ENCODE measurements around the gene PTPRK. TPM values are rescaled to one million over a fixed set of nuclear protein-coding genes. Genes with fewer than 3 reads are reported as not detected.

PTPRK gene
- total RNA-seq, 4 donors from 2014 or later = 88.0 to 187 (median 136) TPM

GRCh38 chr6:128188678-128189077 lies 331.7 kb downstream of the PTPRK start:
- H3K4me3 ChIP-seq = no peak overlapping the region
- peaks cover 0 to 3% (median 0%) of the 10 kb centered on the region in 4 donors for H3K36me3 ChIP-seq
- no peaks in the 10 kb centered on the region for H3K27me3 ChIP-seq
- intact Hi-C loops (cut with DNase I; ENCODE audit: low total_unique reads) = no loop called here
- H3K9me3 ChIP-seq = no peaks in the 10 kb centered on the region
- H3K27ac ChIP-seq = no peak overlapping the region
- TF ChIP-seq POLR2AphosphoS5 (IDR thresholded peaks at IDR 0.05) (no peak), POLR2A (IDR thresholded peaks at IDR 0.05) (no peak), EP300 (IDR thresholded peaks at IDR 0.05; ENCODE audit: low read depth) (no peak)
- TF ChIP-seq, protein P1, sequence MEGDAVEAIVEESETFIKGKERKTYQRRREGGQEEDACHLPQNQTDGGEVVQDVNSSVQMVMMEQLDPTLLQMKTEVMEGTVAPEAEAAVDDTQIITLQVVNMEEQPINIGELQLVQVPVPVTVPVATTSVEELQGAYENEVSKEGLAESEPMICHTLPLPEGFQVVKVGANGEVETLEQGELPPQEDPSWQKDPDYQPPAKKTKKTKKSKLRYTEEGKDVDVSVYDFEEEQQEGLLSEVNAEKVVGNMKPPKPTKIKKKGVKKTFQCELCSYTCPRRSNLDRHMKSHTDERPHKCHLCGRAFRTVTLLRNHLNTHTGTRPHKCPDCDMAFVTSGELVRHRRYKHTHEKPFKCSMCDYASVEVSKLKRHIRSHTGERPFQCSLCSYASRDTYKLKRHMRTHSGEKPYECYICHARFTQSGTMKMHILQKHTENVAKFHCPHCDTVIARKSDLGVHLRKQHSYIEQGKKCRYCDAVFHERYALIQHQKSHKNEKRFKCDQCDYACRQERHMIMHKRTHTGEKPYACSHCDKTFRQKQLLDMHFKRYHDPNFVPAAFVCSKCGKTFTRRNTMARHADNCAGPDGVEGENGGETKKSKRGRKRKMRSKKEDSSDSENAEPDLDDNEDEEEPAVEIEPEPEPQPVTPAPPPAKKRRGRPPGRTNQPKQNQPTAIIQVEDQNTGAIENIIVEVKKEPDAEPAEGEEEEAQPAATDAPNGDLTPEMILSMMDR (IDR thresholded peaks at IDR 0.05) = no peak
- no peaks in the 10 kb centered on the region for H3K4me1 ChIP-seq
- WGBS, 2 donors (ENCODE audit: low coverage in 1 of 2) = 98 to 100% methylated on average over 2 of the region's 2 CpGs
- in situ Hi-C loops (cut with MboI; ENCODE audit: low pct_ligation_motif_present in 1 of 4, low pct_unique_long_range_greater_than_20kb in 1 of 4, low sequenced_read_pairs in 3 of 4) = no loop called here
- no peak for DNase-seq

DNA sequence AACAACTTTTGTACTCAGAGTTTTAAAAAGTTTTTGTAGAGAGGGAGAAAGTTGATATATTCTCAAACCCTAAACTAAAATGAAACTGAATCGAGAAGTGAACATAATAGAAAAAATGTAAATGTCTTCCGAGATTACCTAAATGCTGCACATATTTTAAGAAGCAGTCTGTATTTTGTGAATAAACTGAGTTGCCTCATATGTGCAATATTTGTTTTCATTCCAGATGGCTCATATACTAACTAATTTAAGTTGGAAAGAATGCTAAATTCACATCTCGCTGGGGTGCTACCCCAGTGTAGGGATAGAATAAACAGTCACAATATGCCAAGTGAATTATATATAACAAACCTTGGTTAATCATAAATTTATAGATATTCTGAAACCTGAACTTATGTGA lies 333.7 kb downstream of the PTPRK start:
- WGBS, 2 donors (ENCODE audit: low coverage in 1 of 2) = 76 to 84% methylated on average over 3 of the region's 3 CpGs
- H3K4me1 ChIP-seq = no peaks in the 10 kb centered on the region
- TF ChIP-seq EP300 (IDR thresholded peaks at IDR 0.05; ENCODE audit: low read depth) = no peak
- TF ChIP-seq POLR2AphosphoS5 (IDR thresholded peaks at IDR 0.05) = no peak
- TF ChIP-seq POLR2A (IDR thresholded peaks at IDR 0.05) = no peak
- TF ChIP-seq, protein P1 (IDR thresholded peaks at IDR 0.05) = no peak
- H3K36me3 ChIP-seq = peaks cover 0 to 5% (median 0%) of the 10 kb centered on the region in 4 donors
- no peak for DNase-seq
- intact Hi-C loops (cut with DNase I; ENCODE audit: low total_unique reads) (no loop called here), in situ Hi-C loops (cut with MboI; ENCODE audit: low pct_ligation_motif_present in 1 of 4, low pct_unique_long_range_greater_than_20kb in 1 of 4, low sequenced_read_pairs in 3 of 4) (no loop called here)
- H3K4me3 ChIP-seq = no peak overlapping the region
- no peaks in the 10 kb centered on the region for H3K27me3 ChIP-seq
- H3K27ac ChIP-seq = no peak overlapping the region
- H3K9me3 ChIP-seq = no peaks in the 10 kb centered on the region

DNA sequence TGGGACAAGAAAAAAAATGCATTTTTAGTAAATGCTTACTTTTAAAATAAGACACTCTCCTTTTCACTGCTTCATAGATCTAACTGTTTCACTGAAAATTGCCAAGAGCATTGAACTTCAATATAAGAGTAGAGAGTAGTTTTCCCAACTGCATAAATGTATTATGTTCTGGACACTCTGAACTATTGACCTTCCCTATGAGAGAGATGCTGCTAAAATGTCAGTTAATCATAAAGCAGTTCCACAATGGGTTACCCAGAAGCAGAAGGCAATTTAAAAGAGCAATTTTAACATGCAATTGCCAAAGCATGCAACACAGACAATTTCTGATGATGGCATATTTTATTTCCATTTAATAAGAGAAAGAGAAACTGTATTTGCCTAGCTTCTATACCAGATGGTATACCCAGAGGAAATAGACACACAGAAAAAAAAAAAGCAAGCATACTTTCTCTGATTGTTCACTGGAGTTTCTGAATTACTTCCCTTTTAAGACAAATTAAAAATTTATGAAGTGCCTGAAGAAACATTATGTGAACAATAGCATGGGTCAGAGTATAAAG lies 340.4 kb downstream of the PTPRK start:
- Histone ChIP-seq H3K4me1 (peaks cover 0 to 5% (median 3%) of the 10 kb centered on the region in 4 donors), H3K27ac (no peak overlapping the region), H3K4me3 (no peak overlapping the region), H3K9me3 (no peaks in the 10 kb centered on the region), H3K27me3 (no peaks in the 10 kb centered on the region), H3K36me3 (peaks cover 0 to 5% (median 0%) of the 10 kb centered on the region in 4 donors)
- TF ChIP-seq, protein P1 (IDR thresholded peaks at IDR 0.05) = no peak
- TF ChIP-seq POLR2AphosphoS5 (IDR thresholded peaks at IDR 0.05) (no peak), POLR2A (IDR thresholded peaks at IDR 0.05) (no peak), EP300 (IDR thresholded peaks at IDR 0.05; ENCODE audit: low read depth) (no peak)
- in situ Hi-C loops (cut with MboI; ENCODE audit: low pct_ligation_motif_present in 1 of 4, low pct_unique_long_range_greater_than_20kb in 1 of 4, low sequenced_read_pairs in 3 of 4) (no loop called here), intact Hi-C loops (cut with DNase I; ENCODE audit: low total_unique reads) (loop anchor here (5.0 kb wide), 1 partner anchor 612 kb away; no protein-coding TSS in a partner anchor)
- DNase-seq = no peak

- TF ChIP-seq EP300 (IDR thresholded peaks at IDR 0.05; ENCODE audit: low read depth) = no peak
- TF ChIP-seq, protein P1 (IDR thresholded peaks at IDR 0.05) = no peak
- TF ChIP-seq POLR2AphosphoS5 (IDR thresholded peaks at IDR 0.05) = no peak
- TF ChIP-seq POLR2A (IDR thresholded peaks at IDR 0.05) = no peak
- no peak for DNase-seq
- in situ Hi-C loops (cut with MboI; ENCODE audit: low pct_ligation_motif_present in 1 of 4, low pct_unique_long_range_greater_than_20kb in 1 of 4, low sequenced_read_pairs in 3 of 4) (no loop called here), intact Hi-C loops (cut with DNase I; ENCODE audit: low total_unique reads) (no loop called here)
- Histone ChIP-seq H3K27ac (no peak overlapping the region), H3K27me3 (no peaks in the 10 kb centered on the region), H3K4me3 (no peak overlapping the region), H3K9me3 (no peaks in the 10 kb centered on the region), H3K36me3 (no peaks in the 10 kb centered on the region), H3K4me1 (peaks cover 0 to 5% (median 0%) of the 10 kb centered on the region in 4 donors)
These were observed 345.7 kb downstream of the PTPRK start for GRCh38 chr6:128174724-128175123.

Data from transverse colon (tissue), 4 donors.